WTC11 (cell line): ENCODE data around the gene CMC2. TPM values are rescaled to one million over a fixed set of nuclear protein-coding genes. Genes with fewer than 3 reads are reported as not detected.
A peak's percentile ranks its signal among the peaks of the same experiment; 100 is the strongest.

Experiments used
- ATAC-seq: fragments of 200-7000 bp; cut with Tn5 transposase; 2 replicates; pipeline ENCODE4 v1.10.0; 2021; ENCODE audit warnings: mild to moderate bottlenecking, moderate library complexity
- CTCF ChIA-PET: fragments of 300-600 bp; sonication (Branson Sonifier 250); formaldehyde crosslinking; loops from one replicate; lab custom pipeline; 2021; ENCODE audit warnings: antibody characterized with exemption; lab: Charles Lee
- POLR2A ChIA-PET: fragments of 350-600 bp; sonication (Branson Sonifier 250); formaldehyde crosslinking; loops from one replicate; lab custom pipeline; 2021; ENCODE audit warnings: antibody characterized with exemption; lab: Charles Lee
- DNase-seq: peaks from one replicate; pipeline ENCODE4 v3.0.0; 2021; ENCODE audit warnings: low spot score
- H3K27ac Mint-ChIP-seq: 2 replicates; pipeline ENCODE4 v1.8.0; 2021; ENCODE audit warnings: mixed read lengths
- H3K27me3 Mint-ChIP-seq: 2 replicates; pipeline ENCODE4 v1.8.0; 2021; ENCODE audit warnings: low read depth, mild to moderate bottlenecking, moderate library complexity, mixed read lengths
- H3K36me3 Mint-ChIP-seq: 2 replicates; pipeline ENCODE4 v1.8.0; 2021; ENCODE audit warnings: mixed read lengths
- H3K4me1 Mint-ChIP-seq: 2 replicates; pipeline ENCODE4 v1.8.0; 2022; ENCODE audit warnings: mixed read lengths
- H3K4me3 Mint-ChIP-seq: 2 replicates; pipeline ENCODE4 v1.8.0; 2021; ENCODE audit warnings: mild to moderate bottlenecking, moderate library complexity, mixed read lengths
- H3K9me3 Mint-ChIP-seq: 2 replicates; pipeline ENCODE4 v1.8.0; 2021; ENCODE audit warnings: mixed read lengths
- ATF1 ChIP-seq: sonication (generic); formaldehyde crosslinking; IDR thresholded peaks from 2 replicates; pipeline ENCODE4 v1.8.1; 2023; ENCODE audit warnings: mild to moderate bottlenecking, moderate library complexity, missing genetic modification reagents
- CBFB ChIP-seq: sonication (generic); formaldehyde crosslinking; IDR thresholded peaks from 2 replicates; pipeline ENCODE4 v1.8.1; 2022; ENCODE audit warnings: mild to moderate bottlenecking, low read depth, missing genetic modification reagents
- ELF4 ChIP-seq: sonication (generic); formaldehyde crosslinking; IDR thresholded peaks from 2 replicates; pipeline ENCODE4 v1.8.1; 2022; ENCODE audit warnings: low read depth, mild to moderate bottlenecking, moderate library complexity, missing genetic modification reagents
- ESRRA ChIP-seq: sonication (generic); formaldehyde crosslinking; IDR thresholded peaks from 2 replicates; pipeline ENCODE4 v1.8.1; 2022; ENCODE audit warnings: mild to moderate bottlenecking, missing genetic modification reagents, borderline replicate concordance
- ETV6 ChIP-seq: sonication (generic); formaldehyde crosslinking; IDR thresholded peaks from 2 replicates; pipeline ENCODE4 v1.8.1; 2022; ENCODE audit warnings: mild to moderate bottlenecking, missing genetic modification reagents
- FOXK1 ChIP-seq: sonication (generic); formaldehyde crosslinking; IDR thresholded peaks from 2 replicates; pipeline ENCODE4 v1.8.0; 2022; ENCODE audit warnings: mild to moderate bottlenecking, moderate library complexity, missing genetic modification reagents
- FOXP1 ChIP-seq: sonication (generic); formaldehyde crosslinking; IDR thresholded peaks from 2 replicates; pipeline ENCODE4 v1.8.0; 2022; ENCODE audit warnings: missing genetic modification reagents, mild to moderate bottlenecking, moderate library complexity, borderline replicate concordance
- JAZF1 ChIP-seq: fragments of 250-450 bp; sonication (Bioruptor Pico); IDR thresholded peaks from 2 replicates; pipeline ENCODE4 v1.9.0; 2021; ENCODE audit warnings: moderate library complexity, mild to moderate bottlenecking, inconsistent platforms
- NR1H2 ChIP-seq: sonication (generic); formaldehyde crosslinking; IDR thresholded peaks from 2 replicates; pipeline ENCODE4 v1.9.0; 2021; ENCODE audit warnings: mild to moderate bottlenecking, moderate library complexity, missing genetic modification reagents
- SMAD3 ChIP-seq: sonication (generic); formaldehyde crosslinking; IDR thresholded peaks from 2 replicates; pipeline ENCODE4 v1.8.0; 2022; ENCODE audit warnings: missing genetic modification reagents, mild to moderate bottlenecking, borderline replicate concordance
- TCF7 ChIP-seq: sonication (generic); formaldehyde crosslinking; IDR thresholded peaks from 2 replicates; pipeline ENCODE4 v1.8.0; 2022; ENCODE audit warnings: mild to moderate bottlenecking, low read depth, missing genetic modification reagents, moderate library complexity
- TEAD1 ChIP-seq: sonication (generic); formaldehyde crosslinking; IDR thresholded peaks from 2 replicates; pipeline ENCODE4 v1.8.0; 2022; ENCODE audit warnings: mild to moderate bottlenecking, missing genetic modification reagents
- TEAD4 ChIP-seq: sonication (generic); formaldehyde crosslinking; IDR thresholded peaks from 2 replicates; pipeline ENCODE4 v1.8.0; 2022; ENCODE audit warnings: mild to moderate bottlenecking, missing genetic modification reagents
- total RNA-seq: library from RNA; stranded (reverse); gene quantifications from 3 replicates; pipeline ENCODE4 v1.2.3, GENCODE V29; 2021
- TF ChIP-seq, protein P1 (sequence below): sonication (generic); formaldehyde crosslinking; IDR thresholded peaks from 2 replicates; pipeline ENCODE4 v1.8.0; 2023; ENCODE audit warnings: missing genetic modification reagents, mild to moderate bottlenecking, borderline replicate concordance
- TF ChIP-seq, protein P2 (sequence below): sonication (generic); formaldehyde crosslinking; IDR thresholded peaks from 2 replicates; pipeline ENCODE4 v1.8.1; 2023; ENCODE audit warnings: mild to moderate bottlenecking, missing genetic modification reagents, moderate library complexity
- TF ChIP-seq, protein P3 (sequence below): sonication (generic); formaldehyde crosslinking; IDR thresholded peaks from 2 replicates; pipeline ENCODE4 v1.8.0; 2022; ENCODE audit warnings: mild to moderate bottlenecking, missing genetic modification reagents
- TF ChIP-seq, protein P4 (sequence below): sonication (generic); formaldehyde crosslinking; IDR thresholded peaks from 2 replicates; pipeline ENCODE4 v1.8.1; 2022; ENCODE audit warnings: low read depth, missing genetic modification reagents, borderline replicate concordance
- TF ChIP-seq, protein P5 (sequence below): fragments of 250-450 bp; sonication (Bioruptor Pico); IDR thresholded peaks from 2 replicates; pipeline ENCODE4 v1.8.0; 2021; ENCODE audit warnings: mild to moderate bottlenecking

CMC2 gene
- total RNA-seq, 1 experiment from 2014 or later: 78.9 TPM

DNA sequence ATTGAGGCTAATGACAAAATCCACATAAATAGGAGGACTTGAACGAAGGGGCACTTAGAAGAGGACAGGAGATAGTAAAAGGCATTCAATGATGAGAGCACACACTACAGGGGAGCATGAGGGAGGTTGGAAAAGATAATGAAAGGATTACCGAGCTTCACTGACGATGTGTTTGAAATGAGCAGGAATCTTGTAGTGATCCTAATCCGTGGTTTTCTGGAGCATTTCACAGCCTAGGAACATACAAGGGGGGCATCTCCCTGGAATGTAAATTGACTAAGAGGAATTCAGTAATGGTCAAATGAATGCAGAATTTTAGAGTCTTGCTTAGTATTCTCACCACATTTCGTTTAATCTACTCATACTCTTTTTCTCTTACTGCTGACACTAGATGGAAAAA is 34.2 kb upstream of the CMC2 start:
- H3K9me3 Mint-ChIP-seq: no peaks in the 10 kb centered on the region
- TF ChIP-seq, protein P1, sequence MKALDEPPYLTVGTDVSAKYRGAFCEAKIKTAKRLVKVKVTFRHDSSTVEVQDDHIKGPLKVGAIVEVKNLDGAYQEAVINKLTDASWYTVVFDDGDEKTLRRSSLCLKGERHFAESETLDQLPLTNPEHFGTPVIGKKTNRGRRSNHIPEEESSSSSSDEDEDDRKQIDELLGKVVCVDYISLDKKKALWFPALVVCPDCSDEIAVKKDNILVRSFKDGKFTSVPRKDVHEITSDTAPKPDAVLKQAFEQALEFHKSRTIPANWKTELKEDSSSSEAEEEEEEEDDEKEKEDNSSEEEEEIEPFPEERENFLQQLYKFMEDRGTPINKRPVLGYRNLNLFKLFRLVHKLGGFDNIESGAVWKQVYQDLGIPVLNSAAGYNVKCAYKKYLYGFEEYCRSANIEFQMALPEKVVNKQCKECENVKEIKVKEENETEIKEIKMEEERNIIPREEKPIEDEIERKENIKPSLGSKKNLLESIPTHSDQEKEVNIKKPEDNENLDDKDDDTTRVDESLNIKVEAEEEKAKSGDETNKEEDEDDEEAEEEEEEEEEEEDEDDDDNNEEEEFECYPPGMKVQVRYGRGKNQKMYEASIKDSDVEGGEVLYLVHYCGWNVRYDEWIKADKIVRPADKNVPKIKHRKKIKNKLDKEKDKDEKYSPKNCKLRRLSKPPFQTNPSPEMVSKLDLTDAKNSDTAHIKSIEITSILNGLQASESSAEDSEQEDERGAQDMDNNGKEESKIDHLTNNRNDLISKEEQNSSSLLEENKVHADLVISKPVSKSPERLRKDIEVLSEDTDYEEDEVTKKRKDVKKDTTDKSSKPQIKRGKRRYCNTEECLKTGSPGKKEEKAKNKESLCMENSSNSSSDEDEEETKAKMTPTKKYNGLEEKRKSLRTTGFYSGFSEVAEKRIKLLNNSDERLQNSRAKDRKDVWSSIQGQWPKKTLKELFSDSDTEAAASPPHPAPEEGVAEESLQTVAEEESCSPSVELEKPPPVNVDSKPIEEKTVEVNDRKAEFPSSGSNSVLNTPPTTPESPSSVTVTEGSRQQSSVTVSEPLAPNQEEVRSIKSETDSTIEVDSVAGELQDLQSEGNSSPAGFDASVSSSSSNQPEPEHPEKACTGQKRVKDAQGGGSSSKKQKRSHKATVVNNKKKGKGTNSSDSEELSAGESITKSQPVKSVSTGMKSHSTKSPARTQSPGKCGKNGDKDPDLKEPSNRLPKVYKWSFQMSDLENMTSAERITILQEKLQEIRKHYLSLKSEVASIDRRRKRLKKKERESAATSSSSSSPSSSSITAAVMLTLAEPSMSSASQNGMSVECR (CRISPR knock-in tag): no peak
- TF ChIP-seq FOXP1 (CRISPR knock-in tag) (no peak), CBFB (no peak), SMAD3 (no peak), FOXK1 (no peak), TEAD1 (no peak)
- TF ChIP-seq, protein P2, sequence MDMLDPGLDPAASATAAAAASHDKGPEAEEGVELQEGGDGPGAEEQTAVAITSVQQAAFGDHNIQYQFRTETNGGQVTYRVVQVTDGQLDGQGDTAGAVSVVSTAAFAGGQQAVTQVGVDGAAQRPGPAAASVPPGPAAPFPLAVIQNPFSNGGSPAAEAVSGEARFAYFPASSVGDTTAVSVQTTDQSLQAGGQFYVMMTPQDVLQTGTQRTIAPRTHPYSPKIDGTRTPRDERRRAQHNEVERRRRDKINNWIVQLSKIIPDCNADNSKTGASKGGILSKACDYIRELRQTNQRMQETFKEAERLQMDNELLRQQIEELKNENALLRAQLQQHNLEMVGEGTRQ (CRISPR knock-in tag): no peak
- no peaks in the 10 kb centered on the region; the same call in 1 of the 2 replicates for H3K27me3 Mint-ChIP-seq
- CTCF ChIA-PET: no interaction called here
- H3K4me1 Mint-ChIP-seq: peaks cover 11% of the 10 kb centered on the region
- H3K27ac Mint-ChIP-seq: no peak overlapping the region
- POLR2A ChIA-PET: no interaction called here
- no peak overlapping the region for H3K4me3 Mint-ChIP-seq
- no peak for ATAC-seq
- no peak for DNase-seq
- H3K36me3 Mint-ChIP-seq: peaks cover 49% of the 10 kb centered on the region

DNA sequence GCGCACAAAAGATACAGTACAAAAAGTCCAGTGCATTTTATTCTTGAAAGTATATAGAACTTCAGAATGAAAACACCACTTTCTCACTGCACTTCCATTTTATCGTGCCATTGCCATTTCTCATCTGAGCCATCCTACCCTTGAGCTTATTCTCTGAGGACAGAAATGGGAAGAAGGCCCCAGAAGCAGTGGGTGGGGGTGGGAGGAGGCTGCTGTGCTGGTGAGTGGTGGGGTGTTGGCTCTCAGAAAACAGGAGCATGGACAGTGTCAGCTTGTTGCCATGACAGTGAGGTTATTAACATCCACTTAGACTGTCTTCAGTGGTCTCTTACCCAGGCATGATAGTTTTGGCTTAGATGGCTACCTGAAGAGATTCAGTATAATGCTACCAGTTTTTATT is 33.4 kb upstream of the CMC2 start:
- ChIA-PET CTCF (interaction anchor here (0.6 kb wide), 1 partner anchor 546 kb away, joined by 4 read pairs; no protein-coding TSS in a partner anchor), POLR2A (no interaction called here)
- Mint-ChIP-seq H3K36me3 (peaks cover 46% of the 10 kb centered on the region), H3K4me3 (no peak overlapping the region), H3K9me3 (peaks cover 2% of the 10 kb centered on the region), H3K27ac (0 out of 2 replicates have a peak overlapping the region, but pooled peaks have one; percentile 20), H3K27me3 (no peaks in the 10 kb centered on the region; the same call in 1 of the 2 replicates), H3K4me1 (peaks cover 11% of the 10 kb centered on the region)
- ATAC-seq: no peak
- DNase-seq: no peak
- TF ChIP-seq ATF1 (CRISPR knock-in tag) (no peak), ETV6 (no peak), ELF4 (CRISPR knock-in tag) (no peak), NR1H2 (CRISPR knock-in tag) (no peak), TCF7 (no peak)
- TF ChIP-seq, protein P3, sequence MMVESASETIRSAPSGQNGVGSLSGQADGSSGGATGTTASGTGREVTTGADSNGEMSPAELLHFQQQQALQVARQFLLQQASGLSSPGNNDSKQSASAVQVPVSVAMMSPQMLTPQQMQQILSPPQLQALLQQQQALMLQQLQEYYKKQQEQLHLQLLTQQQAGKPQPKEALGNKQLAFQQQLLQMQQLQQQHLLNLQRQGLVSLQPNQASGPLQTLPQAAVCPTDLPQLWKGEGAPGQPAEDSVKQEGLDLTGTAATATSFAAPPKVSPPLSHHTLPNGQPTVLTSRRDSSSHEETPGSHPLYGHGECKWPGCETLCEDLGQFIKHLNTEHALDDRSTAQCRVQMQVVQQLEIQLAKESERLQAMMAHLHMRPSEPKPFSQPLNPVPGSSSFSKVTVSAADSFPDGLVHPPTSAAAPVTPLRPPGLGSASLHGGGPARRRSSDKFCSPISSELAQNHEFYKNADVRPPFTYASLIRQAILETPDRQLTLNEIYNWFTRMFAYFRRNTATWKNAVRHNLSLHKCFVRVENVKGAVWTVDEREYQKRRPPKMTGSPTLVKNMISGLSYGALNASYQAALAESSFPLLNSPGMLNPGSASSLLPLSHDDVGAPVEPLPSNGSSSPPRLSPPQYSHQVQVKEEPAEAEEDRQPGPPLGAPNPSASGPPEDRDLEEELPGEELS (CRISPR knock-in tag): no peak

DNA sequence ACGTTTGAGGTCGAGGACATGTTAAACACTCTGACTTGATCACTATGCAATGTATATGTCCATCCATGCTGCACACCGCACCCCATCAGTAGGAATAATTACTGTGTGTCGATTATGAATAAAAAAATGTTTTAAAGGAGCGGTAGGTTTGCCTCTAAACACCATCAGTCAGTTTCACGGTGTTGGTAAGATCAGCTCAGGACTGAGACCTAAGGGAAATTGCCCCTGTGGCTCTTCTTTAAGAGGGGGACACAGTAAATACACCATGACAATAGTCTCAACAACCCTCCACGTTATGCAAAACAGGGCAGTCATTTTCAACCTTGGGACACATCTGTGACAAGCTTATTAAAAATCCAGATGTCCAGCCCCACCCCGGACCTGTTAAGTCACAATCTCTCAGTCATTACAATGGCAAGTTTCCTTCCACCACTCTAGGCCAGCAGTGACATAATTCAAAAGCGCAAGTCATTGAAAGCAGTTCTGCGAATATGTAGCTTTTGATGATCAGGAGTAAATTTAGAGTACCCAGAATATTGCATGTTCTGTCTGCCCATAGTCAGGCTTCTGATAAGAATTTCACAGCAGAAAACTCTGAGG is 30.2 kb upstream of the CMC2 start:
- H3K27ac Mint-ChIP-seq: peak overlapping the region; percentile 35; the same call in 1 of the 2 replicates
- ATAC-seq (no peak), DNase-seq (no peak)
- H3K9me3 Mint-ChIP-seq: peaks cover 16% of the 10 kb centered on the region
- peaks cover 11% of the 10 kb centered on the region for H3K4me1 Mint-ChIP-seq
- peaks cover 34% of the 10 kb centered on the region for H3K36me3 Mint-ChIP-seq
- H3K27me3 Mint-ChIP-seq: no peaks in the 10 kb centered on the region; the same call in 1 of the 2 replicates
- CTCF ChIA-PET: interaction anchor here (0.6 to 4.4 kb wide), 13 partner anchors 12 to 379 kb away, joined by 3 to 68 read pairs (median 5); partner anchors contain the start of genes BCO1, C16orf46, CENPN and CMC2
- peak overlapping the region; percentile 83 for H3K4me3 Mint-ChIP-seq
- POLR2A ChIA-PET: interaction anchor here (1.3 kb wide), 1 partner anchor 30 kb away, joined by 4 read pairs; the partner anchor contains the start of genes CENPN and CMC2
- TF ChIP-seq, protein P4, sequence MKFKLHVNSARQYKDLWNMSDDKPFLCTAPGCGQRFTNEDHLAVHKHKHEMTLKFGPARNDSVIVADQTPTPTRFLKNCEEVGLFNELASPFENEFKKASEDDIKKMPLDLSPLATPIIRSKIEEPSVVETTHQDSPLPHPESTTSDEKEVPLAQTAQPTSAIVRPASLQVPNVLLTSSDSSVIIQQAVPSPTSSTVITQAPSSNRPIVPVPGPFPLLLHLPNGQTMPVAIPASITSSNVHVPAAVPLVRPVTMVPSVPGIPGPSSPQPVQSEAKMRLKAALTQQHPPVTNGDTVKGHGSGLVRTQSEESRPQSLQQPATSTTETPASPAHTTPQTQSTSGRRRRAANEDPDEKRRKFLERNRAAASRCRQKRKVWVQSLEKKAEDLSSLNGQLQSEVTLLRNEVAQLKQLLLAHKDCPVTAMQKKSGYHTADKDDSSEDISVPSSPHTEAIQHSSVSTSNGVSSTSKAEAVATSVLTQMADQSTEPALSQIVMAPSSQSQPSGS (CRISPR knock-in tag): no peak
- no peak for TF ChIP-seq ELF4 (CRISPR knock-in tag)
- no peak for TF ChIP-seq JAZF1 (CRISPR knock-in tag)
- no peak for TF ChIP-seq TEAD4 (CRISPR knock-in tag)
- TF ChIP-seq, protein P5, sequence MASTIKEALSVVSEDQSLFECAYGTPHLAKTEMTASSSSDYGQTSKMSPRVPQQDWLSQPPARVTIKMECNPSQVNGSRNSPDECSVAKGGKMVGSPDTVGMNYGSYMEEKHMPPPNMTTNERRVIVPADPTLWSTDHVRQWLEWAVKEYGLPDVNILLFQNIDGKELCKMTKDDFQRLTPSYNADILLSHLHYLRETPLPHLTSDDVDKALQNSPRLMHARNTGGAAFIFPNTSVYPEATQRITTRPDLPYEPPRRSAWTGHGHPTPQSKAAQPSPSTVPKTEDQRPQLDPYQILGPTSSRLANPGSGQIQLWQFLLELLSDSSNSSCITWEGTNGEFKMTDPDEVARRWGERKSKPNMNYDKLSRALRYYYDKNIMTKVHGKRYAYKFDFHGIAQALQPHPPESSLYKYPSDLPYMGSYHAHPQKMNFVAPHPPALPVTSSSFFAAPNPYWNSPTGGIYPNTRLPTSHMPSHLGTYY (CRISPR knock-in tag): no peak
- TF ChIP-seq ESRRA (CRISPR knock-in tag): no peak
